Measurements from ENCODE around the gene RPS19.

The RPS19 gene

GRCh38 chr19:41861846-41862245, 1.8 kb downstream of the RPS19 start:
- no peak for DNase-seq (ENCODE audit: low spot score)
- TF ChIP-seq CTCF (IDR thresholded peaks at IDR 0.05; ENCODE audit: borderline replicate concordance, control extremely low read depth, extremely low read depth, insufficient read depth, missing control alignments), result no peak
- in situ Hi-C loops (cut with MboI; ENCODE audit: low sequenced_read_pairs, unreplicated experiment), result loop anchor here (5.0 kb wide), 1 partner anchor 85 kb away; no protein-coding TSS in a partner anchor

GRCh38 chr19:41862445-41862986, 2.5 kb downstream of the RPS19 start:
- TF ChIP-seq CTCF (IDR thresholded peaks at IDR 0.05; ENCODE audit: borderline replicate concordance, control extremely low read depth, extremely low read depth, insufficient read depth, missing control alignments), result no peak
- in situ Hi-C loops (cut with MboI; ENCODE audit: low sequenced_read_pairs, unreplicated experiment), result loop anchor here (5.0 kb wide), 1 partner anchor 85 kb away; no protein-coding TSS in a partner anchor

GRCh38 chr19:41863209-41863931, 3.3 kb downstream of the RPS19 start:
- in situ Hi-C loops (cut with MboI; ENCODE audit: low sequenced_read_pairs, unreplicated experiment), result loop anchor here (5.0 kb wide), 1 partner anchor 84 kb away; no protein-coding TSS in a partner anchor
- no peak for DNase-seq (ENCODE audit: low spot score)
- TF ChIP-seq CTCF (IDR thresholded peaks at IDR 0.05; ENCODE audit: borderline replicate concordance, control extremely low read depth, extremely low read depth, insufficient read depth, missing control alignments), result no peak

More at GRCh38 chr19:41862445-41862986, 2.5 kb downstream of the RPS19 start:
- no peak for DNase-seq (ENCODE audit: low spot score)

GRCh38 chr19:41864374-41864773, 4.3 kb downstream of the RPS19 start:
- in situ Hi-C loops (cut with MboI; ENCODE audit: low sequenced_read_pairs, unreplicated experiment), result loop anchor here (5.0 kb wide), 1 partner anchor 83 kb away; no protein-coding TSS in a partner anchor
- no peak for DNase-seq (ENCODE audit: low spot score)
- no peak for TF ChIP-seq CTCF (IDR thresholded peaks at IDR 0.05; ENCODE audit: borderline replicate concordance, control extremely low read depth, extremely low read depth, insufficient read depth, missing control alignments)

- no peak for TF ChIP-seq CTCF (IDR thresholded peaks at IDR 0.05; ENCODE audit: borderline replicate concordance, control extremely low read depth, extremely low read depth, insufficient read depth, missing control alignments)
- no peak for DNase-seq (ENCODE audit: low spot score)
- in situ Hi-C loops (cut with MboI; ENCODE audit: low sequenced_read_pairs, unreplicated experiment), result no loop called here
Observed at GRCh38 chr19:41866284-41866683, 6.2 kb downstream of the RPS19 start.

GRCh38 chr19:41868120-41868988, 8.3 kb downstream of the RPS19 start:
- no peak for DNase-seq (ENCODE audit: low spot score)
- in situ Hi-C loops (cut with MboI; ENCODE audit: low sequenced_read_pairs, unreplicated experiment), result no loop called here
- no peak for TF ChIP-seq CTCF (IDR thresholded peaks at IDR 0.05; ENCODE audit: borderline replicate concordance, control extremely low read depth, extremely low read depth, insufficient read depth, missing control alignments)
